ENCODE data around the gene ADGRG3.

ADGRG3 gene

GRCh38 chr16:57638381-57638780, 29.7 kb upstream of the ADGRG3 start:
- Histone ChIP-seq H3K9ac (ENCODE audit: low read length) (no peak overlapping the region), H3K27ac (ENCODE audit: low read depth, low read length) (no peak overlapping the region), H3K79me2 (ENCODE audit: insufficient read depth, low read length) (no peaks in the 10 kb centered on the region), H4K20me1 (ENCODE audit: low read depth, low read length) (no peaks in the 10 kb centered on the region), H3K9me3 (ENCODE audit: insufficient read depth, low read length) (no peaks in the 10 kb centered on the region), H3K36me3 (ENCODE audit: low read length) (no peaks in the 10 kb centered on the region), H3F3A (ENCODE audit: insufficient read depth) (no peaks in the 10 kb centered on the region), H2AFZ (ENCODE audit: low read depth, low read length, severe bottlenecking) (no peak overlapping the region), H3K9me2 (replicated peaks; ENCODE audit: insufficient read depth, low read length) (no peaks in the 10 kb centered on the region), H3K4me3 (ENCODE audit: insufficient read depth, low read length, poor library complexity, severe bottlenecking) (no peak overlapping the region), H3K4me2 (ENCODE audit: low read depth, low read length, poor library complexity, severe bottlenecking) (no peak overlapping the region), H3K27me3 (ENCODE audit: low read length) (no peaks in the 10 kb centered on the region)
- no peak for TF ChIP-seq CTCF (IDR thresholded peaks at IDR 0.05; ENCODE audit: insufficient read depth, low read length, poor library complexity, severe bottlenecking)
- no peak for TF ChIP-seq EZH2phosphoT487 (conservative IDR thresholded peaks at IDR 0.05; ENCODE audit: low read length)

GRCh38 chr16:57639172-57639887, 28.8 kb upstream of the ADGRG3 start:
- Histone ChIP-seq H3K79me2 (ENCODE audit: insufficient read depth, low read length) (no peaks in the 10 kb centered on the region), H3K36me3 (ENCODE audit: low read length) (no peaks in the 10 kb centered on the region), H3K9ac (ENCODE audit: low read length) (no peak overlapping the region), H3K4me2 (ENCODE audit: low read depth, low read length, poor library complexity, severe bottlenecking) (no peak overlapping the region), H3K4me3 (ENCODE audit: insufficient read depth, low read length, poor library complexity, severe bottlenecking) (no peak overlapping the region), H3K9me2 (replicated peaks; ENCODE audit: insufficient read depth, low read length) (no peaks in the 10 kb centered on the region), H4K20me1 (ENCODE audit: low read depth, low read length) (no peaks in the 10 kb centered on the region), H2AFZ (ENCODE audit: low read depth, low read length, severe bottlenecking) (no peak overlapping the region), H3K27me3 (ENCODE audit: low read length) (no peaks in the 10 kb centered on the region), H3F3A (ENCODE audit: insufficient read depth) (no peaks in the 10 kb centered on the region), H3K9me3 (ENCODE audit: insufficient read depth, low read length) (no peaks in the 10 kb centered on the region), H3K27ac (ENCODE audit: low read depth, low read length) (no peak overlapping the region)
- TF ChIP-seq CTCF (IDR thresholded peaks at IDR 0.05; ENCODE audit: insufficient read depth, low read length, poor library complexity, severe bottlenecking) (no peak), EZH2phosphoT487 (conservative IDR thresholded peaks at IDR 0.05; ENCODE audit: low read length) (no peak)

- H3K27ac ChIP-seq (ENCODE audit: low read depth, low read length): no peak overlapping the region
- no peak overlapping the region for H3K9ac ChIP-seq (ENCODE audit: low read length)
- H3K4me2 ChIP-seq (ENCODE audit: low read depth, low read length, poor library complexity, severe bottlenecking): no peak overlapping the region
- H3F3A ChIP-seq (ENCODE audit: insufficient read depth): no peaks in the 10 kb centered on the region
- no peak for TF ChIP-seq EZH2phosphoT487 (conservative IDR thresholded peaks at IDR 0.05; ENCODE audit: low read length)
- no peak for TF ChIP-seq CTCF (IDR thresholded peaks at IDR 0.05; ENCODE audit: insufficient read depth, low read length, poor library complexity, severe bottlenecking)
- no peaks in the 10 kb centered on the region for H3K9me2 ChIP-seq (replicated peaks; ENCODE audit: insufficient read depth, low read length)
- no peaks in the 10 kb centered on the region for H3K79me2 ChIP-seq (ENCODE audit: insufficient read depth, low read length)
- no peaks in the 10 kb centered on the region for H4K20me1 ChIP-seq (ENCODE audit: low read depth, low read length)
- no peaks in the 10 kb centered on the region for H3K27me3 ChIP-seq (ENCODE audit: low read length)
- H3K9me3 ChIP-seq (ENCODE audit: insufficient read depth, low read length): no peaks in the 10 kb centered on the region
- no peaks in the 10 kb centered on the region for H3K36me3 ChIP-seq (ENCODE audit: low read length)
- H3K4me3 ChIP-seq (ENCODE audit: insufficient read depth, low read length, poor library complexity, severe bottlenecking): no peak overlapping the region
- H2AFZ ChIP-seq (ENCODE audit: low read depth, low read length, severe bottlenecking): no peak overlapping the region
Measured at GRCh38 chr16:57640185-57640584, 27.9 kb upstream of the ADGRG3 start.

Data from SU-DHL-6 (cell line).